ENCODE results near the gene P2RX4. TPM values are rescaled to one million over a fixed set of nuclear protein-coding genes. Genes with fewer than 3 reads are reported as not detected.
"Not testable (repeated sequence)": the region's sequence is repeated elsewhere in the genome, so short reads cannot be mapped to it uniquely, and the experiment has no call there.

Gene P2RX4
- 27.5 TPM for polyA plus RNA-seq

GRCh38 chr12:121209624-121210572, at the start of gene P2RX4:
P2RX4 (plus strand) TSS chr12:121210129; CDS start chr12:121210165, 36 bp downstream.
- H3K27ac Mint-ChIP-seq = peak within 1 kb of the TSS; percentile 78 to 99 (median 89)
- no peaks in the 10 kb centered on the region for H3K27me3 Mint-ChIP-seq
- H3K9me3 Mint-ChIP-seq = peaks cover 0 to under 1% (median 0%) of the 10 kb centered on the region in 3 donors
- H3K4me3 Mint-ChIP-seq = peak within 1 kb of the TSS; percentile 80 to 97 (median 94)
- H3K36me3 Mint-ChIP-seq = peaks cover 2% of the 10 kb centered on the region
- H3K4me1 Mint-ChIP-seq = peaks cover 11 to 19% (median 14%) of the 10 kb centered on the region in 3 donors

GRCh38 chr12:121162384-121162783, 47.5 kb upstream of the P2RX4 start:
- Mint-ChIP-seq H3K4me1 (peaks cover 9 to 18% (median 15%) of the 10 kb centered on the region in 3 donors), H3K27me3 (no peaks in the 10 kb centered on the region), H3K9me3 (peaks cover 0 to 11% (median under 1%) of the 10 kb centered on the region in 3 donors), H3K4me3 (no peak overlapping the region), H3K27ac (no peak overlapping the region), H3K36me3 (peaks cover 7% of the 10 kb centered on the region)

GRCh38 chr12:121162985-121163384, 46.9 kb upstream of the P2RX4 start:
- H3K27ac Mint-ChIP-seq = no peak overlapping the region
- no peaks in the 10 kb centered on the region for H3K27me3 Mint-ChIP-seq

GRCh38 chr12:121164839-121165238, 45.1 kb upstream of the P2RX4 start:
- not testable (repeated sequence) for H3K27me3 Mint-ChIP-seq, H3K4me3 Mint-ChIP-seq, H3K4me1 Mint-ChIP-seq, H3K9me3 Mint-ChIP-seq, H3K27ac Mint-ChIP-seq, H3K36me3 Mint-ChIP-seq

More at GRCh38 chr12:121162985-121163384, 46.9 kb upstream of the P2RX4 start:
- peaks cover 7% of the 10 kb centered on the region for H3K36me3 Mint-ChIP-seq
- peaks cover 0 to 9% (median 0%) of the 10 kb centered on the region in 3 donors for H3K9me3 Mint-ChIP-seq
- H3K4me1 Mint-ChIP-seq = peaks cover 9 to 18% (median 15%) of the 10 kb centered on the region in 3 donors
- H3K4me3 Mint-ChIP-seq = no peak overlapping the region

- H3K27me3 Mint-ChIP-seq = no peaks in the 10 kb centered on the region
- peaks cover 0 to 7% (median 4%) of the 10 kb centered on the region in 3 donors for H3K4me1 Mint-ChIP-seq
- H3K27ac Mint-ChIP-seq = no peak overlapping the region
- H3K9me3 Mint-ChIP-seq = no peaks in the 10 kb centered on the region
- peak overlapping the region in 1 of 4 donors; percentile 43 for H3K4me3 Mint-ChIP-seq
- H3K36me3 Mint-ChIP-seq = peaks cover 3% of the 10 kb centered on the region
Observed at GRCh38 chr12:121165316-121165715, 44.6 kb upstream of the P2RX4 start.

- Mint-ChIP-seq H3K4me3 (no peak overlapping the region), H3K36me3 (peaks cover 3% of the 10 kb centered on the region), H3K9me3 (no peaks in the 10 kb centered on the region), H3K27ac (no peak overlapping the region), H3K27me3 (no peaks in the 10 kb centered on the region), H3K4me1 (peaks cover 0 to 2% (median 0%) of the 10 kb centered on the region in 3 donors)
Observed at GRCh38 chr12:121166356-121166755, 43.6 kb upstream of the P2RX4 start.

- Mint-ChIP-seq H3K27me3 (no peaks in the 10 kb centered on the region), H3K4me1 (peaks cover 0 to 2% (median 0%) of the 10 kb centered on the region in 3 donors), H3K4me3 (no peak overlapping the region), H3K36me3 (peaks cover 3% of the 10 kb centered on the region), H3K9me3 (no peaks in the 10 kb centered on the region), H3K27ac (peak overlapping the region in 1 of 3 donors; percentile 14)
Observed at GRCh38 chr12:121167232-121167820, 42.6 kb upstream of the P2RX4 start.

- Mint-ChIP-seq H3K4me3 (no peak overlapping the region), H3K27me3 (no peaks in the 10 kb centered on the region), H3K4me1 (peaks cover 0 to 2% (median 0%) of the 10 kb centered on the region in 3 donors), H3K36me3 (no peaks in the 10 kb centered on the region), H3K27ac (no peak overlapping the region), H3K9me3 (no peaks in the 10 kb centered on the region)
Observed at GRCh38 chr12:121167951-121168350, 42.0 kb upstream of the P2RX4 start.

- Mint-ChIP-seq H3K27me3 (no peaks in the 10 kb centered on the region), H3K4me1 (peaks cover 0 to 6% (median 0%) of the 10 kb centered on the region in 3 donors), H3K27ac (peak overlapping the region in 1 of 3 donors; percentile 46), H3K4me3 (no peak overlapping the region), H3K36me3 (no peaks in the 10 kb centered on the region), H3K9me3 (no peaks in the 10 kb centered on the region)
Observed at GRCh38 chr12:121170151-121170550, 39.8 kb upstream of the P2RX4 start.

GRCh38 chr12:121170611-121171260, 39.2 kb upstream of the P2RX4 start:
- no peaks in the 10 kb centered on the region for H3K27me3 Mint-ChIP-seq
- peak overlapping the region in 1 of 3 donors; percentile 46 for H3K27ac Mint-ChIP-seq
- peaks cover 5 to 10% (median 6%) of the 10 kb centered on the region in 3 donors for H3K4me1 Mint-ChIP-seq
- H3K36me3 Mint-ChIP-seq = peaks cover 1% of the 10 kb centered on the region
- no peaks in the 10 kb centered on the region for H3K9me3 Mint-ChIP-seq
- H3K4me3 Mint-ChIP-seq = no peak overlapping the region

GRCh38 chr12:121172145-121172544, 37.8 kb upstream of the P2RX4 start:
- H3K36me3 Mint-ChIP-seq = peaks cover 3% of the 10 kb centered on the region
- H3K4me1 Mint-ChIP-seq = peaks cover 8 to 11% (median 9%) of the 10 kb centered on the region in 3 donors
- no peaks in the 10 kb centered on the region for H3K27me3 Mint-ChIP-seq
- no peak overlapping the region for H3K4me3 Mint-ChIP-seq
- no peak overlapping the region for H3K27ac Mint-ChIP-seq
- H3K9me3 Mint-ChIP-seq = no peaks in the 10 kb centered on the region

- Mint-ChIP-seq H3K36me3 (peaks cover 6% of the 10 kb centered on the region), H3K4me3 (no peak overlapping the region), H3K27me3 (no peaks in the 10 kb centered on the region), H3K27ac (no peak overlapping the region), H3K9me3 (no peaks in the 10 kb centered on the region), H3K4me1 (peaks cover 8 to 11% (median 9%) of the 10 kb centered on the region in 3 donors)
Observed at GRCh38 chr12:121175383-121176119, 34.4 kb upstream of the P2RX4 start.

- peaks cover 6% of the 10 kb centered on the region for H3K36me3 Mint-ChIP-seq
- peaks cover 8 to 11% (median 10%) of the 10 kb centered on the region in 3 donors for H3K4me1 Mint-ChIP-seq
- H3K9me3 Mint-ChIP-seq = no peaks in the 10 kb centered on the region
- H3K27me3 Mint-ChIP-seq = no peaks in the 10 kb centered on the region
- H3K4me3 Mint-ChIP-seq = no peak overlapping the region
- no peak overlapping the region for H3K27ac Mint-ChIP-seq
Observed at GRCh38 chr12:121176826-121177529, 33.0 kb upstream of the P2RX4 start.

GRCh38 chr12:121181181-121181580, 28.7 kb upstream of the P2RX4 start:
- no peak overlapping the region for H3K4me3 Mint-ChIP-seq
- H3K4me1 Mint-ChIP-seq = peaks cover 11 to 13% (median 11%) of the 10 kb centered on the region in 3 donors
- H3K27ac Mint-ChIP-seq = no peak overlapping the region
- H3K27me3 Mint-ChIP-seq = no peaks in the 10 kb centered on the region
- H3K9me3 Mint-ChIP-seq = no peaks in the 10 kb centered on the region
- peaks cover 3% of the 10 kb centered on the region for H3K36me3 Mint-ChIP-seq

Data from IgD-negative memory B cell (primary cell).